DMS53 treated with DMSO at 0.1 percent for 48 hours (cell line): Measurements from ENCODE around the gene ASB1.
"Not testable (repeated sequence)": the region's sequence is repeated elsewhere in the genome, so short reads cannot be mapped to it uniquely, and the experiment has no call there.

Experiments used
- DNase-seq: peaks from one replicate; lab custom pipeline; 2025; ENCODE audit not compliant: unreplicated experiment; lab: John Stamatoyannopoulos, UW

The ASB1 gene

DNA sequence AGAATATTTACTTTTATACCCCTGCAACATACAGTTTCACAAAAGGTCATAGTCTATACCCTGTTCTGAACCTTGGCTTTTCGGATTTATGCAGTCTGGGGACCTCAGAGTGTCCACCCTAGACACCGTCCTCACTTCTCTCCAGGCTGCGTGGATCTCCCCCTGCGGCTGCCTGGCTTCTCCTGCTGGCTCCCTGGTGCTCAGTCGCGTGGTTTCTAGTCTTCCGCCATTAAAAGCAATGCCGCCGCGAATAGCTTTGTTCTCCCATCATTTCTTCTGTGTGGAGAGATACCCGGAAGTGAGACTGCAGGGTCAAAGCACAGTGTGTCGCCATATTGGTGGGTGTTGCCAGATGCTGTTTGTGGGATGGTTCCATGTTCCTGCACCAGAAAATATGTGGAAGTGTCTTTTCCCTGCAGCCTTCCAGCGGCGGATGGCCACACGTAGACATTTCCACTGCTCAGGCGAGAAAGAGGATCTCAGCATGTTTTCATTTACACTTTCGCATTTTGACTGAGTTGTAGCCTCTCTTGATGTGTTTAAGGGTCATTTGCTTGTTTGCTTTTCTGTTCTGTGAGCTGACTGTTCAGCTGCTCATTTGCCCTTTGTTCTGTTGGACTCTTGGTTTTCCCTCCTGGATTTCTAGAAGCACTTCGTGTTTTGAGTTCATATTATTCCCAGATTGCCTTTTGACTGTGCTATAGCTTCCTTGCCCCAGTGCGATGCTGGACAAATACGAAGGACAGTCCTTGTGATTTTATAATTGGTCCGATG is 22.9 kb upstream of the ASB1 start:
- peak; percentile 97 for DNase-seq

DNA sequence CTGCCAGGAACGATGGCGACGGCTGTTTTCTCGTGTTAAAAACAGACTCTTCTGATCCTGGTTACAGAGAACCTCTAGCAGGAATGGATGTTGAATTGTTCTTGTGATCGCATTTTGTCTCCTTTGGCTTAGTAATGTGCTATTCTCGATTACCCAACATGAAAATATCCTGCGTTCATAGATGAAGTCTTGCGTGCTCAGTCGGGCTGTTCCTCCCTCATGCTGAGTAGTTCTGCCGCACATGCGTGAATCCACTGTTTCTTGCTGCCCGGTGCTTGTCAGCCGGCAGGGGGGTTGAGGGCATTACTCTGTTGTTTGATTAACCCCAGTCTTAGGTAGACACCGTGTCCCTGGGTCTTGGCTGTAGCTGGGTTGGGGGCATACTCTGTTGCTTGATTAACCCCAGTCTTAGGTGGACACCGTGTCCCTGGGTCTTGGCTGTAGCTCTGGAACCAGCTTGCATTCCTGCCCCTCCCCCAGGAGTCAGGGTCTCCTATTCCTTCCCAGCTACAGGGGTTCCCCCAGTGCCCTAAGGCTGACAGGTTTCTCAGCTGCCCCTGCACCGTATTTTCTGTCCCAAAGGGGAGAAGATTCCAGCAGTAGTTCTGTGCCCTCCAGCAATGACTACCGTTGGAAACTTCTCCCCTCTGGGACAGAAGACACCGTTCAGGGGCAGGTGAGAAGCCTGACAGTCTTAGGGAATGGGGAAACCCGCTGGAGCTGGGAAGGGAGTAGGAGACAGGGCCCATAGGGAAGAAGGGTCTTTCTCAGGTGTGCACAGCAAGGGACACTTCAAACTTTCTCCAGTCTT is 22.1 kb upstream of the ASB1 start:
- DNase-seq, result peak; percentile 83

DNA sequence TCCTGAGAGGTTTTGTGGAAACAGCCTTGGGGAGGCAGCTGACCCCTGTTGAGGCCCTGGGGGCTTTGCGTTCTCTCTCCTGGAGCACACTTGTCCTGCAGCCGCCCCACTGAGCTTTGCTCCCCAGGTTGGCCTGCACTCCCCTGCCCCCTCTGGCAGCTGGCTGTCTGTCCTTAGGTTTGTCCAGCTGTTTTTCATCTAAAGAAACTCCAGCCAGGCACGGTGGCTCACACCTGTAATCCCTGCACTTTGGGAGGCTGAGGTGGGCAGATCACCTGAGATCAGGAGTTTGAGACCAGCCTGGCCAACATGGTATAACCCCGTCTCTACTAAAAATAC is 21.5 kb upstream of the ASB1 start:
- DNase-seq, result not testable (repeated sequence)

DNA sequence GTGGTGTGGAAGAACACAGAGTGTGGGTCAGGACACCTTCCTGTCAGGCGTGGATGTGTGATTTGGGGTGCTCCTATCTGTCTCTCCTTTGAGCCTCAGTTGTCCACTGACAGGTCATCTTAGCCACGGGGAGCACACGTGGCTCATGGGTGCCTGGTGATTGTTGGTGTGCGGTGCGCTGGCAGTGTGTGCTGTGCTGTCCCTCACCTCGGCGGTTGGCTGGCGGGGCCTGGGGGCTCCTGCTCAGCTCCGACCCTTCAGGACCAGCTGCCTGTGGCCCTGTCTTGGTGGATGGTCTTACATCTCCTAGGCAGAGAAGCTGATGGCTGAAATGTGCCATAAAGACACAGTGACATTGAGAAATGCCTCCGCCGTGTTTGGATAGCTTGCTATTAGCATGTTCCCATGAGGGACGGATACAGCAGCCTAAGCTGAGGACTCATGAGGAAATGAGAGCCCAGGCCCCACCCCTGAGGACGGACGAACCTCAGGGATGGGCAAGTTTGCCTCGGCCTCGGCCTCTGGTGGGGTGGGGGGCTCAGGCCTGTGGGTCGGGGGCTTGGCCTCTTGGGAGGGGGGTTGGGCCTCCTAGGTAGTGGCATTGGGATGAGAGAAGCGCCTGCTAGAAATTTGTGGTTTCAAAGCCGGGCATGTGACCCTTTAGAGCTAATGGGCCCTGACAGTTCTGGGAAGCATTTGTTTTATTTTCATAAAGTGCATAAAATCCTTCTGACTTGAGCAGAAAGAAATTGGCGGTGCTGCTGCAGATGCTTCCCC is 20.3 kb upstream of the ASB1 start:
- no peak for DNase-seq

DNA sequence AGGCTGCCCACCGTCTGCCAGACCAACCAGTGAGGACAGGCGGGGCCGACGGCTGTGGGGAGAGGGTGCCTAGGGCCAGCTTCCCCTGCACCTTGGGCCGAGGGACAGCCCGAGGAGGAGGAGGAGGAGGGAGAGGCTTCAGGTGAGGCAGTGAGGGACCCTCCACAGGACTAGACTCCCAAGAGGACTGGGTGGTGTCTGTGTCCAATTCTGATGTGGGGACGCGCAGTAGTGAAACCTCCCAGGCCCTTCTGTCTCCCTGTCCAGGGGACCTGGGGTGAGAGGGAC is 19.8 kb upstream of the ASB1 start:
- DNase-seq, result no peak

- no peak for DNase-seq
Measured at GRCh38 chr2:238407566-238407965, 19.2 kb upstream of the ASB1 start.

- no peak for DNase-seq
Measured at GRCh38 chr2:238408615-238409340, 17.9 kb upstream of the ASB1 start.

- no peak for DNase-seq
Measured at GRCh38 chr2:238409341-238410199, 17.2 kb upstream of the ASB1 start.

DNA sequence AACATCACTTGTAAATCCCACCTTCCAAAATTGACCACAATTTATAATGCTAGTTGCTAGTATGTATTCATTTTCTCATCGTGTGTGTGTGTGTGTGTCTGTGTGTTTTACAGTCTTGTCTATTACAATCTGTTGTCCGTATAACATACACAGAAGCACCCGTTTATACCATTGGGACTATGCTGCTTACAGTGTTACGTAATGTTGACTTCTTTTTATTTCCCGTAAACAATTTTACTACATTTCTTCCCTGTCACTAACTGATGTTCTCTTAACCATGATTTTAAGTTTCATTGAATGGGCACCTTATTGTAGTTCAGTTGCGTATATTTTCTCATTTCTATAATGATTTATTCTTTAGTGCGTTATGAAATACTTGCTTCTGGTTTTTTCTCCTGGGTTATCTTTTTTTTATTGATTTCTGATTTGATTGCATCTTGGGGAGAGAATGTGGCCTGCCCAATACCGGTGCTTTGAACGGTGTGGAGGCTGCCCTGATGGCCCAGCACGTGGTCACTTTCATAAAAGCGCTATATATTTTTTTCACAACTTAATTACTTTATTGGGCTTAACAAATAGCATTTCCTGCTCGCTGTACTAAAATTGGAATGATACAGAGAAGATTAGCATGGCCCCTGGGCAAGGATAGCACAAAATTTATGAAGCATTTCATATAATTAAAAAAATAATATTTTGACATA is 14.5 kb upstream of the ASB1 start:
- no peak for DNase-seq

GRCh38 chr2:238413368-238413767 is 13.4 kb upstream of the ASB1 start:
- DNase-seq, result no peak

DNA sequence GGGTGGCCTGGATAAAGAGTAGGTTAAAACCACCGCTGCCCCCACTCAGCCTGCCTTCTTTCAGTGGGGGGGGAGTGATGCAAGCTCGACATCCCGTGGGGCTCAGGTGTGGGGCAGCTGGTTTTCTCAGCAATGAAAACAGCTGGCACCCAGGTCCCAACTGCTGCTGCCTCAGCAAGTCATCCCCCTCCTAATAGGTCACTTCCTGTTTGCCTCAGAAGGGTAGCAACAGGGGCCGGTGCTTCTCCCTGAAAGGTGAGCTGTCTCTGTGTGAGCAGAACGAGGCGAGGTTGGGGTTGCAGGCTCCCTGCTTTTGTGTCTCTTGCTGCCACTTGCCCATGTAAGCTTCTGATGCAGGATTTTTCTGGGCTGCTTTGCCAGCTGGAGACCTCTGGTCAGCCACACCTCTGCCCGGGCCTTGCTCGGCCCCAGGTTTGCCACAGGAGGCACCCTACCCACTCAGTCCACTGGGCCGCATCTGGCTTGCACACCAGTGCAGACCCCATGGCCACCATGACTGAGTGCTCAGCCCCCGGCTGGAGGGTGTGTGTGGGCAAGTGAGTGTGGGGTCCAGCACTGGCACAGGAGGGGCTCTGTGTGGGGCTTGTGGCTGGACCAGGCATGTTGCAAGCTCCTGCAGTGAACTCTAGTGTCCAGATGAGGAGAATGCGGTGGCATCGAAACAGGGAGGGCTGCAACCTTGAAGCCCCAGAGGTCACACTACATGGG is 11.5 kb upstream of the ASB1 start:
- DNase-seq, result no peak

DNA sequence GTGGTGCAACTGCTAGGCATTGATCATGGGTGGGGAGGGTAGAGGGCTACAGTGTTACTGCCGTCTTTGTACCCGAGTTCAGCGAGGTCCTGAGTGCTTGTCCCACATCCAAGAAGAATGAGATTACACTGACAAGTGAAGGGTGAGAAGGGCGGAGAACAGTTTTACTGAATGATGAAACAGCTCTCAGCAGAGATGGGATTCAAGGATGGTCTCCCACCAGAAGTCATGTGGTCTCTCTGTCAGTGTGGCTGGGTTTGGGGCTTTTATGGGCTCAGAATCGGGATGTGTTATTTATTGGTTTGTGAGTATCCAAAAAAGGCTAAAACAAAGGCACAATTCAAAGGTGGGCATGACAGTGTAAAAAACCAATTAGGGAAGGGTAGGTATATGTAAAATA is 10.8 kb upstream of the ASB1 start:
- DNase-seq, result no peak

- DNase-seq, result no peak
Measured at GRCh38 chr2:238418196-238418998, 8.3 kb upstream of the ASB1 start.

- DNase-seq, result no peak
Measured at GRCh38 chr2:238418999-238419546, 7.7 kb upstream of the ASB1 start.

DNA sequence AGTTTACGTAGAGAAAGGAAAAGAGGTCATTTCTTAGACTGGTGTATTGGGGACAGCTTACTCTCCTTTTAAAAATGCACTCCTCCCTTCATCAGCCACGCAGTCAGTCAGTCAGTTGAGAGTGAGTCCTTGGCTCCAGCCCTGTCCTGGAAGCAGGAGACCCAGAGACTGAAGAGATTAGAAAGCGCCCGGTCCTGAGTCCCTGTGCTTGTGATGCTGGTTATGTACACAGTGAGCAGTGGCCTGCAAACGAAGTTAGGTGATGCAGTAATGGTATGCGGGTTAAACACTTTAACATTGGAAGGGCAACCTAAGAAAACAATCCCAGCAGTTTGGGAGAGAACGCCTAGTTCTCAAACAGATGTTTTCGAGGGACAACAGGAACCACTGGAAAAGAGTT is 6.3 kb upstream of the ASB1 start:
- DNase-seq, result no peak

DNA sequence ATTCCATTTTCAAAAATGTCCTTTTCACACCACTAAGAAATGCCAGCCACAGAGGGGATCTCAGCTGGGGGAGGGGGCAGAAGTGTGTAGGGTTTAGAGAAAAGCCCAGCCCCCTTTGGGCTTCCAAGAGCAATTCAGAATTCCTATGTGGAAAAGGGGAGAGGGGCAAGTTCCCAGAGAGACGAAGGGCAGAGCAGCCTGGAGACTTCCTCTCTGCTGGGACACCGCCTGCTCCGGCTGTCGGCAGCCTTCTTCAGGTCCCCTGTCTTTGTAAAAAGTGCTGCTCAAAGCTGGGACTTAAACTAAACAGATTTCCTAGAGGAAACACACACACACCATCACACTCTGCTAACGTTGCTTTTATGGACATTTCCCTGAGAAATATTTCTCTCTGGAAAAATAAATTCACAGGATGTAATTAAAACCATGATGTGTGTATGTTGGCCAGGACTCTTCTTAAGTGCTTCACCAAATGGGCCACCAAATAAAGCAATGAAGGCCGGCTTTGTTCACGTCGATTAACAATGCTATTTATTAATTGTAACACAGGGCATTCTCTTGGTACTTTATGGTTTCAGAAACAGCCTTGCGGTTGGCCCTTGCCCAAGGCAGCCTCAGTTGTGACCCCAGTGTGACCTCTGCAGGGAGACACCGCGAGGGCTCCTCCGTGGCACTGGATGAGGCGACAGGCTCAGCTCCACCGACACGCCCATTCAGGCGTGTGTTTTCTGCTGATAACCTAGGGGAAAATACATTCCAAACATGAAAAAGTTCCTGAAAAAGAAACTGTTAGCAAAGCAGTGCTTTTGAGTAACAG is 5.6 kb upstream of the ASB1 start:
- DNase-seq, result no peak

GRCh38 chr2:238421695-238422035 is 5.1 kb upstream of the ASB1 start:
- DNase-seq, result no peak
